T-helper 1 cell (primary cell): ENCODE data around the gene ATOSB.

Experiments
- DNase-seq, 5 donors: peaks; one replicate each; pipeline ENCODE4 v3.0.0-alpha.2; 2012 to 2020

ATOSB gene

GRCh38 chr9:35079426-35080341 is 36.0 kb downstream of the ATOSB start, which contains the start of gene FANCG:
TSS of gene FANCG (minus strand) at chr9:35079942. CDS start at chr9:35079524, 418 bp downstream.
- peak; percentile 63 to 92 (median 72) for DNase-seq

- peak in 1 of 5 donors; percentile 16 for DNase-seq
Measured at GRCh38 chr9:35079041-35079425, 36.6 kb downstream of the ATOSB start.

DNA sequence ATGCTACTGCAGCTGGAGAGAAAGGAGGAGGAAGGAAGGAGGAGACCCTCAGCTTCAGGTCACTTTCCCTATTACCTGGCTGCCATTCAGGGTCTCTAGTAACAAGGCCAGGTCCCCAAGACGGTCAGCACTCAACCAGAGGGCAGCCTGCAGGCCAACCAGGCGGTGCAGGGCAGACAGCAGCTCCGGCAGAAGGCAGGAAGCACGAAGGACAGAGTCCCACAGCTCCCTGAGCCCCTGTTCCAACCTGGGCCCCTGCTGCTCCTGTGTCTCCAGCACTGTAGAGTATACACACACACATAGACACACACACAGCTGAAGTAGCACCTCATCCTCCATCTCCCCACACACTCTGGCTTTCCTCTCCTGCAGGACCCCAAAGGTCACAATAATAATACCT is 37.6 kb downstream of the ATOSB start:
- DNase-seq = no peak

GRCh38 chr9:35076848-35077247 is 38.8 kb downstream of the ATOSB start:
- DNase-seq = no peak

DNA sequence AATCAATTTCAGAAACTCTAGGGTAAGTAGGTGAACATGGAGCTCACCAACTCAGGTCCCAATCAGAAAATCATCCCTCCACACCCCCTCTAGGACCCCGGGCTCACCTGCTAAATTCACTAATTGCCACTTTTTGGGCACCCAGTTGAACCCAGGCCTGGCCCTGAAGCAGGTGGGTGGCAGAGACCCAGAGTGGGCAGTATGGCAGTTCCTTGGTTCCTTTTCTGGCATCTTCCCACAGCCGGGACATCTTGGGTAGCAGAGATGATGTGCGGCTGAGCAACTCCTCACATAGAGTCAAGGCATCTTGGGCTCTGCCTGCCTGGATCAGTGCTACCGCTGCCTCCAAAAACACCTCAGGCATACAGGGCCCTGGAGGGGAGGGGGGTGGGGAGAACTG is 40.3 kb downstream of the ATOSB start:
- DNase-seq = no peak

GRCh38 chr9:35074791-35075190 is 40.9 kb downstream of the ATOSB start:
- no peak for DNase-seq

- no peak for DNase-seq
Measured at GRCh38 chr9:35074141-35074540, 41.5 kb downstream of the ATOSB start.

DNA sequence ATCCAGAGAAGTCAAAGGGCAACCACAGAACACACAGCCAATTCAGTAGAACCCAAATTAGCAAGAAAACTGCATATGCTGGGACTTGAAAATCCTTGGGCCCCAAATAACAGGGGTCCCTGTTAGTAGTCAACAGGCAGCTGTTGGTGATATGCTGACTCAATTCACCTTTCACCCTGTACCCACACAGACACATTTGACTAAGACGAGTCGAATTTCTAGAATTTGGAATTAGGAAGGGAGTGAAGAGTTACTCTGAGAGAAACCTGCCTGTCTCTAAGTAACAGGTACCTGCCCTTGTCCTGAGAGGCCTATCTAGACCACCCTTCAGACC is 42.4 kb downstream of the ATOSB start:
- DNase-seq = peak in 1 of 5 donors; percentile 38

GRCh38 chr9:35072461-35073278 is 43.0 kb downstream of the ATOSB start, which contains the start of gene VCP:
TSS of gene VCP (minus strand) at chr9:35072625. CDS start at chr9:35072353, 272 bp downstream.
- peak; percentile 94 to 99 (median 97) for DNase-seq

- peak; percentile 62 to 80 (median 64) for DNase-seq
Measured at GRCh38 chr9:35071814-35072460, 43.7 kb downstream of the ATOSB start.

DNA sequence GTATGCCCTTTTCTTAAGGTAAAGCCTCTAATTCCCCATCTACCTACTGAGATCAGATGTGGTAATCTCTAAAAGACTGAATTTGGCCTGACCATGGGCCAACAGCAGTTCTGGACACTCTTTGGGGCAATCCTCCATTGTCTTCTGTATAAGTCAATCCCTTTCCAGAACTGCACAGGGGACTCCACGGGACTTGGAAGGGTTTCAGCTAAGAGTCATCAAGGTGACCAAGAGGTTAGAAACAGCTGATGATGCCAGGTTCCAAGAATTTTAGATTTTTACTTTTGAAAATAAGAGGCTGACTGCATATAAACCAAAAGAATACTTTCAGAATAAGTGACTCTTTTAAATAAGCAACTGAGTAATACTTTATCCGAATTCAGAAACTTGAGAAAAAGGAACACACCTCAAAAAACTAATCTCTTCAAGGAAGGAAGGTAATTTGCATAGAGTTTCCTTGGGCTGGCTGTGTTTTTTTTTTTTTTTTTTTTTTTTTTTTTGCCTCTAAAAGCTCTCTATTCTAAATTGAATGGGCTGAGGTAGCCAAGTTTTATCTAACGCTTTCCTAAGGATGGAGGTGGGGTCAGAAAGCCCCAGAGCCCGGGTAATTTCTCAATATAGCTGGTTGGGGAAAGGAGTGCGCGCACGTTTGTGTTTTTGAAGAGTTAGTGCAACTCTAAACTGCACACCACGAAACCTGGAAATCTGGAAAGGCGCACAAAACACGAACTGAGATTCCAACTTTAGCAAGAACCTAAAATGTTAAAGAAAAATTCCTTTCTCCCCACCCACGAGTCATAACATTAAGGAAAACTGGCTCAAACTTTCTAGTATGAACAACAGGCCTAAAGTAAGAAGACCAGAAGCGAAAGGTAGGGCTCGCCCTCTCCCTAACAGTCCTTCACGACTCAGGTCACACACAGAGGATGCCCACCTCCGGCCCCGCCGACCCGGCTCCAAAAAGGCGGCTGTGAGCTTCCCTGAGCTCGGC is 44.5 kb downstream of the ATOSB start:
- no peak for DNase-seq

GRCh38 chr9:35069020-35069419 is 46.6 kb downstream of the ATOSB start:
- no peak for DNase-seq

DNA sequence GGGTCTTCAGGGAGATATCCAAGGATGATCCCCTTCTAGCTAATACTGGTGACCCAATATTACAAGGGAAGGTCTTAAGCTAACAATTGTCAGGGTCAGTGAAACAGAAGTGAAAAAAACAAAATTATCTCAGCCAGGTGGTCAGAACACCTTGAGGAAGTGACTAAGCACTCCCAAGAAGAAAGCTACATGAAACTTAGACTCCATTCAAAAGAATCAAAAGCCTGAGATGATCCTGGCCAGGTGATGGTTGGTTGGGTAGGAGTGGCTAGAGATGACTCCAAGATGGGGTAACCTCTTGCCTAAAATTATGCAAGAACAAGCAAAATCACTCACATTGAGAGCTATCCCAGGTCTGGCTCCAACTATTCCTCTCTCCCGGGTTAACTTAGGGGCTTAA is 48.6 kb downstream of the ATOSB start:
- no peak for DNase-seq

DNA sequence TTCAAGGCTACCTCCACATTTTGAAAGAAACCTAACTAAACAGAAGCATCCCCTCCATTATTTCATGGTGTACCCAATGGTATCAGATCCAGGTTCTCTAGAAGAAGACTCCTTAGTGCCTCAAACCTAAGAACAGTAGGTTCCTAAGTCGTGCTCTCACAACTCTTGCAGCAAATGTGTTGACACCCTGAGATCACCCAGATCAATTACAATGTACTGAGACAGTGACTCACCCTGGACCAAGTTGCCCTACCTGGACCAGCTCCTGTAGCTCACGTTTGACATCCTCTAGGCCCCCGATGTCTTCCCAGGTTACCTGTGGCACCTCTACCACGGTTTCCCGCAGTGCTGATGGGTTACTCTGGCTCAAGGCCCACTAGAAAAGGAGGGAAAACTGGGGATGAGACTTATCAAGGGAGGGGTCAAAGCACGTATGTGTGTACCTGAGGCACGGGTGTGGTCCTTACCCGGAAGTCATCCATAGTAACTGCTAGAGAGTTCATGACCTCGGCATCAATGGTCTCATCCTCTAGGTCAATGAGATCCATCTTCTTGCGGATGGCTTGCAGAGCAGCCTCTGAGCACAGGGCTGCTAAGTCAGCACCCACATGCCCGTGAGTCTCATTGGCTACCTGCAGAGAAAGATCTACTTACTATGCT is 55.0 kb downstream of the ATOSB start:
- no peak for DNase-seq

DNA sequence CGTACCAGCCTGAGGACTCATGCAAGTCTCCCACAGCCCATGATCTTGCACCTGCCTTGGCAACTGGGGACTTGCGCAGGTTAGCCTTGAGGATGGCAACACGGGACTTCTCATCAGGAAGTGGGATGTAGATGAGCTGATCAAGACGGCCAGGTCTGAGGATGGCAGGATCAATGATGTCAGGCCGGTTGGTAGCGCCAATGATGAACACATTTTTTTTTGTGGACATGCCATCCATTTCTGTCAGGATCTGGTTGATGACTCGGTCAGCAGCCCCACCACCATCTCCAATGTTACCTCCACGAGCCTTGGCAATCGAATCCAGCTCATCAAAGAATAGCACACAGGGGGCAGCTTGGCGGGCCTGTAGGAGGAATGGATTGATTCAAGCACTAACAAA is 56.2 kb downstream of the ATOSB start:
- DNase-seq = no peak

GRCh38 chr9:35057271-35057620 is 58.4 kb downstream of the ATOSB start:
- DNase-seq = no peak

GRCh38 chr9:35056571-35057270 is 58.9 kb downstream of the ATOSB start:
- no peak for DNase-seq

GRCh38 chr9:35054871-35055644 is 60.6 kb downstream of the ATOSB start:
- DNase-seq = no peak

DNA sequence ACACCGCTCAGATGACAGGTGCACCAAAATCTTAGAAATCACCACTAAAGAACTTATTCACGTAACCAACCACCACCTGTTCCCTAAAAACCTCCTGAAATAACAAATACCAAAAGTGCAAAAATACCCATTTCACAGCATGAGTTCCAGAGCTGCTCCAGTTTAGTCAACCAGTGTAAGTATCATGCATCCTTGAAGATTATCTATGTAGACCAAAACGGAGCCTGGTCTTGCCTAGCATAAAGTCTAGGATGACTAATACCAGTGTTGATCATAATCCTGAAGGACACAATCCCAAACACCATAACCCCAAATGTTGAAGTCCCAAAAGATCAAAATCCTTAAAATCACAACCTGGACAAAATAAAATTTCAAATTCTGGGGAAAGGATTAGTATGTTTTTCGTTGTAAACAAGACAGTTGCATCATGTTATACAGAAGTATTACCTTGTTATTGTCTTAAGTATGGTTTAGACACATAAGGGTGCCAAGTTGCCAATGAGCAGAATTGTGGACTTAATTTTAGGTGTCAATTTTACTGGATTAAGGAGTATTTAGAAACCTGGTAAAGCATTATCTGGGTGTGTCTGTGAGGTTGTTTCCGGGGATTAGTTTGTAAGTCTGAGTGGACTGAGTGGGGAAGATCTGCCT is 61.4 kb downstream of the ATOSB start:
- no peak for DNase-seq
